Body of pancreas (tissue), 4 donors: ENCODE data around the gene UTP25. TPM values are rescaled to one million over a fixed set of nuclear protein-coding genes. Genes with fewer than 3 reads are reported as not detected.

Experiments
- ATAC-seq: fragments of 150-250 bp; one replicate; pipeline ENCODE4 v1.9.1; 2016
- DNase-seq, 4 donors: peaks; one replicate each; pipeline ENCODE4 v3.0.0-alpha.2; 2019
- H3K27ac ChIP-seq, 4 donors: fragments of 200-600 bp; sonication (generic); 1 replicate in 3 of 4; 2 replicates in 1 of 4; pipeline versions ENCODE4 v1.5.1 to v1.6.1; 2016 to 2019; ENCODE audit warnings: mild to moderate bottlenecking in 1 of 4, mixed read lengths in 1 of 4, moderate library complexity in 1 of 4
- H3K27me3 ChIP-seq, 2 donors: fragments of 200-600 bp; sonication (generic); one replicate each; pipeline ENCODE4 v1.6.0; 2016; ENCODE audit warnings: mild to moderate bottlenecking in 1 of 2
- H3K36me3 ChIP-seq, 2 donors: fragments of 200-600 bp; sonication (generic); replicated peaks in 1 of 2; 2 replicates each; pipeline ENCODE4 v1.5.1; 2016; ENCODE audit warnings: low read depth in 2 of 2; ENCODE audit not compliant: insufficient read depth in 1 of 2
- H3K4me1 ChIP-seq: fragments of 200-600 bp; sonication (generic); one replicate; pipeline ENCODE4 v1.6.0; 2016
- H3K4me3 ChIP-seq, 2 donors: fragments of 200-600 bp; sonication (generic); 1 replicate in 1 of 2; 2 replicates in 1 of 2; pipeline ENCODE4 v1.5.1; 2016 to 2019
- H3K9me3 ChIP-seq, 3 donors: fragments of 200-600 bp; sonication (generic); 1 replicate in 2 of 3; 2 replicates in 1 of 3; pipeline ENCODE4 v1.5.1; 2016
- CTCF ChIP-seq, 7 experiments: fragments of 450-650 bp in 4 of 7; fragments of 200-600 bp in 3 of 7; sonication (generic) in 3 of 7; IDR thresholded peaks; one replicate each; pipeline ENCODE4 v1.5.1; 2016 to 2019; ENCODE audit warnings: antibody characterized with exemption in 7 of 7
- POLR2A ChIP-seq, 3 donors: fragments of 450-650 bp; IDR thresholded peaks; one replicate each; pipeline ENCODE4 v1.6.1; 2016; ENCODE audit warnings: antibody characterized with exemption in 3 of 3, mild to moderate bottlenecking in 2 of 3
- WGBS, 2 donors: methylation state at CpG; one replicate each; pipeline ENCODE4 v1.1.5; 2017; 5-methylcytosine and 5-hydroxymethylcytosine counted together
- intact Hi-C: fragments of 100-400 bp; cut with DNase I; formaldehyde crosslinking; loops from one replicate; pipeline ENCODE4 v1.15.1; 2023
- total RNA-seq, 2 donors: library from RNA; depleted of rRNA; stranded (reverse); fragments of >200 nt; gene quantifications; one replicate each; pipeline ENCODE4 v1.1.0, GENCODE V29; 2016

Gene UTP25
- total RNA-seq, 2 donors from 2014 or later = 2.0 to 5.7 TPM

- 92 to 97% methylated on average over 2 of the region's 2 CpGs for WGBS, 2 donors
- H3K36me3 ChIP-seq = peaks cover 0 to 19% of the 10 kb centered on the region in 2 donors
- H3K27ac ChIP-seq = no peak overlapping the region
- H3K27me3 ChIP-seq = no peaks in the 10 kb centered on the region
- DNase-seq (no peak), ATAC-seq (no peak)
- H3K4me3 ChIP-seq = no peak overlapping the region
- intact Hi-C loops = no loop called here
- TF ChIP-seq CTCF (IDR thresholded peaks at IDR 0.05) (no peak), POLR2A (IDR thresholded peaks at IDR 0.05) (no peak)
- no peaks in the 10 kb centered on the region for H3K9me3 ChIP-seq
- H3K4me1 ChIP-seq = no peaks in the 10 kb centered on the region
Observed at GRCh38 chr1:209853676-209854075, 25.9 kb downstream of the UTP25 start.

GRCh38 chr1:209854196-209854595 lies 26.4 kb downstream of the UTP25 start:
- Histone ChIP-seq H3K9me3 (no peaks in the 10 kb centered on the region), H3K4me3 (no peak overlapping the region), H3K36me3 (peaks cover 0 to 19% of the 10 kb centered on the region in 2 donors), H3K4me1 (no peaks in the 10 kb centered on the region), H3K27me3 (no peaks in the 10 kb centered on the region), H3K27ac (no peak overlapping the region)
- TF ChIP-seq POLR2A (IDR thresholded peaks at IDR 0.05) (no peak), CTCF (IDR thresholded peaks at IDR 0.05) (no peak)
- no peak for DNase-seq
- 83 to 92% methylated on average over 3 of the region's 3 CpGs for WGBS, 2 donors
- intact Hi-C loops = no loop called here
- no peak for ATAC-seq

GRCh38 chr1:209855006-209855405 lies 27.2 kb downstream of the UTP25 start:
- H3K36me3 ChIP-seq = peaks cover 0 to 19% of the 10 kb centered on the region in 2 donors
- H3K4me1 ChIP-seq = no peaks in the 10 kb centered on the region
- H3K4me3 ChIP-seq = no peak overlapping the region
- 59 to 79% methylated on average over 8 of the region's 8 CpGs for WGBS, 2 donors
- ATAC-seq (no peak), DNase-seq (no peak)
- intact Hi-C loops = loop anchor here (5.0 kb wide), 1 partner anchor 137 kb away; no protein-coding TSS in a partner anchor
- no peaks in the 10 kb centered on the region for H3K9me3 ChIP-seq
- no peak overlapping the region for H3K27ac ChIP-seq
- no peaks in the 10 kb centered on the region for H3K27me3 ChIP-seq
- TF ChIP-seq POLR2A (IDR thresholded peaks at IDR 0.05) (no peak), CTCF (IDR thresholded peaks at IDR 0.05) (no peak)

GRCh38 chr1:209855623-209856022 lies 27.9 kb downstream of the UTP25 start:
- H3K27me3 ChIP-seq = no peaks in the 10 kb centered on the region
- no peak overlapping the region for H3K27ac ChIP-seq
- H3K4me3 ChIP-seq = no peak overlapping the region
- no peaks in the 10 kb centered on the region for H3K9me3 ChIP-seq
- 58 to 79% methylated on average over 3 to 5 of the region's 5 CpGs for WGBS, 2 donors
- H3K4me1 ChIP-seq = no peaks in the 10 kb centered on the region
- peaks cover 0 to 19% of the 10 kb centered on the region in 2 donors for H3K36me3 ChIP-seq
- ATAC-seq (no peak), DNase-seq (no peak)
- intact Hi-C loops = loop anchor here (5.0 kb wide), 1 partner anchor 137 kb away; no protein-coding TSS in a partner anchor
- no peak for TF ChIP-seq CTCF (IDR thresholded peaks at IDR 0.05)

GRCh38 chr1:209858561-209859103 lies 30.9 kb downstream of the UTP25 start:
- no peak overlapping the region for H3K4me3 ChIP-seq
- ATAC-seq = no peak
- H3K4me1 ChIP-seq = no peaks in the 10 kb centered on the region
- intact Hi-C loops = loop anchor here (5.0 kb wide), 1 partner anchor 134 kb away; no protein-coding TSS in a partner anchor
- peaks cover 0 to 6% of the 10 kb centered on the region in 2 donors for H3K36me3 ChIP-seq
- DNase-seq = no peak
- H3K9me3 ChIP-seq = no peaks in the 10 kb centered on the region
- H3K27me3 ChIP-seq = no peaks in the 10 kb centered on the region
- WGBS, 2 donors = 87 to 96% methylated on average over 19 to 41 of the region's 41 CpGs
- TF ChIP-seq CTCF (IDR thresholded peaks at IDR 0.05) = no peak
- TF ChIP-seq POLR2A (IDR thresholded peaks at IDR 0.05) = no peak
- H3K27ac ChIP-seq = no peak overlapping the region
